Kidney epithelial cell (primary cell): ENCODE measurements around the gene PEX26. TPM values are rescaled to one million over a fixed set of nuclear protein-coding genes. Genes with fewer than 3 reads are reported as not detected.
"Not testable (repeated sequence)": the region's sequence is repeated elsewhere in the genome, so short reads cannot be mapped to it uniquely, and the experiment has no call there.

Experiments used
- DNase-seq: peaks from one replicate; pipeline ENCODE4 v3.0.0-alpha.2; 2010; ENCODE audit warnings: low read depth
- H3K27me3 ChIP-seq: 2 replicates; pipeline ENCODE4 v1.6.0; 2011; ENCODE audit warnings: low read length; ENCODE audit not compliant: control insufficient read depth, insufficient read depth
- H3K36me3 ChIP-seq: 2 replicates; pipeline ENCODE4 v1.5.1; 2011; ENCODE audit warnings: low read length; ENCODE audit not compliant: control insufficient read depth, insufficient read depth
- H3K4me3 ChIP-seq: 2 replicates; pipeline ENCODE4 v1.5.1; 2011; ENCODE audit warnings: low read depth, mild to moderate bottlenecking, control low read depth, low read length
- CTCF ChIP-seq: IDR thresholded peaks from 2 replicates; pipeline ENCODE4 v1.5.1; 2011; ENCODE audit warnings: mild to moderate bottlenecking, moderate library complexity, low read length, control low read depth, inconsistent platforms; ENCODE audit not compliant: insufficient read depth, poor library complexity, severe bottlenecking
- total RNA-seq: library from RNA; depleted of rRNA; stranded (reverse); fragments of >200 nt; gene quantifications from 2 replicates; pipeline ENCODE4 v1.2.3, GENCODE V29; 2015

PEX26 gene
- total RNA-seq, 1 donor from 2014 or later, result 32.4 TPM

GRCh38 chr22:18068381-18068988 lies 9.3 kb upstream of the PEX26 start:
- no peak for DNase-seq
- no peak for TF ChIP-seq CTCF
- H3K36me3 ChIP-seq, result no peaks in the 10 kb centered on the region
- H3K4me3 ChIP-seq, result no peak overlapping the region
- no peaks in the 10 kb centered on the region for H3K27me3 ChIP-seq

- Histone ChIP-seq H3K27me3 (no peaks in the 10 kb centered on the region), H3K36me3 (no peaks in the 10 kb centered on the region), H3K4me3 (no peak overlapping the region)
- DNase-seq, result no peak
- TF ChIP-seq CTCF, result no peak
These were observed 8.7 kb upstream of the PEX26 start for GRCh38 chr22:18069041-18069440.

GRCh38 chr22:18070041-18070440 lies 7.7 kb upstream of the PEX26 start:
- H3K4me3 ChIP-seq, result no peak overlapping the region
- no peak for TF ChIP-seq CTCF
- H3K27me3 ChIP-seq, result no peaks in the 10 kb centered on the region
- H3K36me3 ChIP-seq, result no peaks in the 10 kb centered on the region
- no peak for DNase-seq

GRCh38 chr22:18070556-18071306 lies 7.1 kb upstream of the PEX26 start:
- H3K36me3 ChIP-seq, result no peaks in the 10 kb centered on the region
- no peak for DNase-seq
- H3K4me3 ChIP-seq, result no peak overlapping the region
- no peaks in the 10 kb centered on the region for H3K27me3 ChIP-seq
- no peak for TF ChIP-seq CTCF

- H3K4me3 ChIP-seq, H3K36me3 ChIP-seq, DNase-seq, H3K27me3 ChIP-seq: not testable (repeated sequence)
These were observed 6.4 kb upstream of the PEX26 start for GRCh38 chr22:18071307-18071967.

- no peak for DNase-seq
- Histone ChIP-seq H3K4me3 (no peak overlapping the region), H3K27me3 (no peaks in the 10 kb centered on the region), H3K36me3 (no peaks in the 10 kb centered on the region)
- TF ChIP-seq CTCF, result no peak
These were observed 5.9 kb upstream of the PEX26 start for GRCh38 chr22:18071968-18072310.
